Caco-2 (cell line): ENCODE data around the gene KIAA0232. TPM values are rescaled to one million over a fixed set of nuclear protein-coding genes. Genes with fewer than 3 reads are reported as not detected.

Experiments
- BruUV-seq: library from RNA; stranded (reverse); fragments of 400-500 nt; replicated peaks from 2 replicates; lab custom pipeline; 2021; lab: Mats Ljungman, UMichigan
- CTCF ChIA-PET: fragments of 300-600 bp; sonication (Branson Sonifier 250); formaldehyde crosslinking; loops from one replicate; lab custom pipeline; 2022; ENCODE audit warnings: antibody characterized with exemption; lab: Charles Lee
- POLR2A ChIA-PET: fragments of 300-600 bp; sonication (Branson Sonifier 250); formaldehyde crosslinking; loops from one replicate; lab custom pipeline; 2022; ENCODE audit warnings: antibody characterized with exemption; lab: Charles Lee
- DNase-seq, 2 experiments: peaks; one replicate each; pipeline versions ENCODE4 v3.0.0 to v3.0.0-alpha.2; 2020 to 2022
- H3K27me3 ChIP-seq: replicated peaks from 2 replicates; pipeline ENCODE4 v1.6.0; 2011; ENCODE audit warnings: low read length; ENCODE audit not compliant: control insufficient read depth, insufficient read depth
- H3K36me3 ChIP-seq: 2 replicates; pipeline ENCODE4 v1.5.1; 2011; ENCODE audit warnings: low read length; ENCODE audit not compliant: control insufficient read depth, insufficient read depth
- H3K4me1 ChIP-seq: fragments of 250-450 bp; sonication (Bioruptor Pico); 2 replicates; pipeline ENCODE4 v1.5.1; 2020; ENCODE audit warnings: mild to moderate bottlenecking
- H3K4me3 ChIP-seq: 2 replicates; pipeline ENCODE4 v1.5.1; 2011; ENCODE audit warnings: low read depth, mild to moderate bottlenecking, control low read depth, low read length
- H3K9me3 ChIP-seq: fragments of 250-450 bp; sonication (Bioruptor Pico); 2 replicates; pipeline ENCODE4 v1.5.1; 2020; ENCODE audit warnings: mild to moderate bottlenecking, moderate library complexity
- H3K27ac Mint-ChIP-seq: one replicate; pipeline ENCODE4 v1.8.0; 2022; ENCODE audit warnings: mixed read lengths; ENCODE audit not compliant: unreplicated experiment
- H3K27me3 Mint-ChIP-seq: one replicate; pipeline ENCODE4 v1.8.0; 2022; ENCODE audit warnings: mixed read lengths; ENCODE audit not compliant: insufficient read depth, unreplicated experiment
- H3K36me3 Mint-ChIP-seq: one replicate; pipeline ENCODE4 v1.8.0; 2022; ENCODE audit warnings: mild to moderate bottlenecking, mixed read lengths; ENCODE audit not compliant: insufficient read depth, unreplicated experiment
- H3K4me1 Mint-ChIP-seq: one replicate; pipeline ENCODE4 v1.8.0; 2022; ENCODE audit warnings: low read depth, mixed read lengths; ENCODE audit not compliant: unreplicated experiment
- H3K4me3 Mint-ChIP-seq: one replicate; pipeline ENCODE4 v1.8.0; 2022; ENCODE audit warnings: mild to moderate bottlenecking, moderate library complexity, mixed read lengths; ENCODE audit not compliant: unreplicated experiment
- H3K9me3 Mint-ChIP-seq: one replicate; pipeline ENCODE4 v1.8.0; 2022; ENCODE audit warnings: mixed read lengths; ENCODE audit not compliant: unreplicated experiment
- CTCF ChIP-seq, 2 experiments: fragments of 200-600 bp in 1 of 2; IDR thresholded peaks; 1 replicate in 1 of 2; 2 replicates in 1 of 2; pipeline versions ENCODE4 v1.5.1 to v1.8.0; 2011 to 2022; ENCODE audit warnings: antibody characterized with exemption in 1 of 2, control low read depth in 1 of 2, inconsistent platforms in 1 of 2, low read depth in 1 of 2, low read length in 1 of 2, mild to moderate bottlenecking in 1 of 2, moderate library complexity in 1 of 2; ENCODE audit not compliant: insufficient read depth in 1 of 2, severe bottlenecking in 1 of 2, unreplicated experiment in 1 of 2
- intact Hi-C: fragments of 100-400 bp; cut with micrococcal nuclease; formaldehyde crosslinking; loops from one replicate; pipeline ENCODE4 v1.10.0; 2022; ENCODE audit not compliant: unreplicated experiment
- total RNA-seq: library from RNA; stranded (reverse); gene quantifications from 2 replicates; pipeline ENCODE4 v1.2.3, GENCODE V29; 2022

KIAA0232 gene
- total RNA-seq, 1 experiment from 2014 or later: 19.7 TPM

GRCh38 chr4:6764976-6765620, 17.4 kb upstream of the KIAA0232 start:
- Histone ChIP-seq H3K36me3 (no peaks in the 10 kb centered on the region), H3K9me3 (no peaks in the 10 kb centered on the region), H3K4me1 (no peaks in the 10 kb centered on the region; the same call in 1 of the 2 replicates), H3K27me3 (no peaks in the 10 kb centered on the region), H3K4me3 (no peak overlapping the region)
- no TSS peak for BruUV-seq
- intact Hi-C loops: loop anchor here (1.0 kb wide), 1 partner anchor 43 kb away; no protein-coding TSS in a partner anchor
- Mint-ChIP-seq H3K9me3 (no peaks in the 10 kb centered on the region), H3K27me3 (no peaks in the 10 kb centered on the region), H3K27ac (no peak overlapping the region), H3K36me3 (no peaks in the 10 kb centered on the region), H3K4me3 (no peak overlapping the region), H3K4me1 (peaks cover 5% of the 10 kb centered on the region)
- DNase-seq: no peak
- ChIA-PET POLR2A (no interaction called here), CTCF (no interaction called here)
- TF ChIP-seq CTCF (IDR thresholded peaks at IDR 0.05; ENCODE audit: insufficient read depth in 1 of 2, low read depth in 1 of 2, low read length in 1 of 2, severe bottlenecking in 1 of 2, unreplicated experiment in 1 of 2): no peak

DNA sequence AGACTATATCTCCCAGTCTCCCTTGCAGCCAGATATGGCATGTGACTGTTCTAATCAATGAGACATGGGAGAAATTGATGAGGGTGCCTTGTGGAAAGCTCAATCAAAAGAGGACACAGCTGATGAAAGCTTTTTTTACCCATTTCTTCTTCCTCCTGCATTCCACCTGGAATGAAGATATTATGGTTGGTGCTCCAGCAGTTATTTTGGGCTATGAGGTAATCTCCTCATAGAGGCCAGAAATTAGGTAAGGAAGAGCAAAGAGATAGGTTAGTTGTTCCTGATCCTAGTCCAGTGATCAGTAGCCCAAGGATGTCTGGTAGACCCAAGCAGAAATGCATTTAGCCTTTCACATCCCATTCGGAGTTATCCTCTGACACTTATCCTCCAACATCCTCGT, 16.8 kb upstream of the KIAA0232 start:
- no TSS peak for BruUV-seq
- ChIA-PET CTCF (no interaction called here), POLR2A (no interaction called here)
- Mint-ChIP-seq H3K4me3 (no peak overlapping the region), H3K27me3 (no peaks in the 10 kb centered on the region), H3K36me3 (no peaks in the 10 kb centered on the region), H3K4me1 (peaks cover 5% of the 10 kb centered on the region), H3K9me3 (no peaks in the 10 kb centered on the region), H3K27ac (no peak overlapping the region)
- Histone ChIP-seq H3K4me3 (no peak overlapping the region), H3K36me3 (no peaks in the 10 kb centered on the region), H3K4me1 (no peaks in the 10 kb centered on the region; the same call in 1 of the 2 replicates), H3K9me3 (no peaks in the 10 kb centered on the region), H3K27me3 (no peaks in the 10 kb centered on the region)
- TF ChIP-seq CTCF (IDR thresholded peaks at IDR 0.05; ENCODE audit: insufficient read depth in 1 of 2, low read depth in 1 of 2, low read length in 1 of 2, severe bottlenecking in 1 of 2, unreplicated experiment in 1 of 2): no peak
- no peak for DNase-seq
- intact Hi-C loops: no loop called here

DNA sequence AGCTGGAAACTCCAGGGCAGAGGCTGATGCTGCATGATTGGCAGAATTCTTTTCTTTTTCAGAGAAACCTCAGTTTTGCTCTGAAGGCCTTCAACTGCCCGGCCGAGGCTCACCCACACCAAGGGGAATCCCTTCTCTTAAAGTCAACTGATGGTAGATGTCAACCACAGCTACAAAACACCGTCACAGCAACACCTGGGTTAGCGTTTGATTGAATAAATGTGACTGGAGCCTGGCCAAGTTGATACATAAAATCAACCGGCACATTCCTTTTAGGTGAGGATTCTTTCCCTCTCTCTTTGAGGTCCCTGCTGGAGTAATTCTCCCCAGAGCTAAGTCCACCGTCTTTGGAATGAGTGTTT, 15.2 kb upstream of the KIAA0232 start:
- H3K4me1 Mint-ChIP-seq: peaks cover 5% of the 10 kb centered on the region
- DNase-seq: no peak
- BruUV-seq: no TSS peak

More for the DNA sequence above, 15.2 kb upstream of the KIAA0232 start:
- POLR2A ChIA-PET: no interaction called here
- Histone ChIP-seq H3K4me1 (no peaks in the 10 kb centered on the region; the same call in 1 of the 2 replicates), H3K9me3 (no peaks in the 10 kb centered on the region), H3K36me3 (no peaks in the 10 kb centered on the region), H3K4me3 (no peak overlapping the region), H3K27me3 (no peaks in the 10 kb centered on the region)
- no peaks in the 10 kb centered on the region for H3K9me3 Mint-ChIP-seq
- H3K36me3 Mint-ChIP-seq: no peaks in the 10 kb centered on the region
- no peak overlapping the region for H3K4me3 Mint-ChIP-seq
- CTCF ChIA-PET: no interaction called here
- no peaks in the 10 kb centered on the region for H3K27me3 Mint-ChIP-seq
- intact Hi-C loops: no loop called here
- H3K27ac Mint-ChIP-seq: no peak overlapping the region
- no peak for TF ChIP-seq CTCF (IDR thresholded peaks at IDR 0.05; ENCODE audit: insufficient read depth in 1 of 2, low read depth in 1 of 2, low read length in 1 of 2, severe bottlenecking in 1 of 2, unreplicated experiment in 1 of 2)
